Measurements from ENCODE around the gene PIP. TPM values are rescaled to one million over a fixed set of nuclear protein-coding genes. Genes with fewer than 3 reads are reported as not detected.

The PIP gene
- polyA plus RNA-seq, 1 of the 3 experiments (the other 2 are of a cell fraction) = not detected

DNA sequence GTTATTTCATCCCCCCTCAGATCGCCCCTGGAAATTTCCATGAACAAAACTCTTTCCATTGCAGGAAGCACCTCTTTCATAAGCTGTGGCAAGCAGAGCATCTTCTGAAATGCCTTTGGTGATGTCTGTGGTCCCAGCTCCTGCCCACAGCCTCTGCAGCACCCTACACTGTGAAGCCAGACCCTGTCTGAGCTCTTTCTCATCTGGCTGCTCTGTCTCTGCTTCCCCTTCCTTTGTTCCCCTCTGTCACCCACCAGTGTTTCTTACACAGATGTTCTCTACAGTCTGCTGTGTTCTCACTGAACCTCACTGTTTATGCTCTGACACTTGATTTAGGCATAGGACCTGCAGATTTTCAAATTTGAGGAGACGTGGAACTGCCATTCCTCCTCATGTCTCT lies 49.5 kb downstream of the PIP start:
- 13% methylated on average over 2 of the region's 2 CpGs for WGBS (ENCODE audit: low lambda C conversion rate)
- ChIA-PET POLR2A (no interaction called here), CTCF (no interaction called here)

DNA sequence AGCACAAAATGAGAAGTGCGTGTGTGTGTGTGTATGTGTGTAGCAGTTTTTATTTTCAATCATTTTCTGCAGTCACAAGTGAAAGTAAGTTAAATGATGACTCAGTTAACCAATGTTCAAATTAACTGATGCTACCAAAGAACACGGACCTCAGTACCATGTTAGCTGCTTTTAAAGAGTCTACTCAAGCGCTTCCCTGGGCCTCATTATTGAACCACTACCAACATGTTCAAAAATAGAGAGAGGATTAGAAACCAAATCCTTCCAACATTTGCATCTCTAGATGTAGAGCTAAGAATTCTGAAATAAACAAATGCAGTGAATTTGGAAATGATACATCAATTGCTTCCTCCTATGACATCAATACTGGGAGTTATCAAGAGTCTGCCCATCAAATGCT lies 51.1 kb downstream of the PIP start, which contains the start of gene TAS2R39:
TAS2R39 (plus strand) TSS at position 396 of the 400 bp plus-strand sequence; CDS start at position 396, 0 bp downstream.
- Histone ChIP-seq H3K27me3 (ENCODE audit: insufficient read depth) (no peaks in the 10 kb centered on the region; the same call in 1 of the 2 replicates), H3K4me2 (no peak within 1 kb of the TSS), H3K36me3 (replicated peaks in 1 of 2; ENCODE audit: control insufficient read depth in 1 of 2, insufficient read depth in 2 of 2, low read length in 1 of 2) (no peaks in the 10 kb centered on the region), H3K9me2 (no peaks in the 10 kb centered on the region), H3K79me2 (ENCODE audit: insufficient read depth) (no peaks in the 10 kb centered on the region), H4K20me1 (ENCODE audit: insufficient read depth) (no peaks in the 10 kb centered on the region), H3K9me3 (peaks cover 5% of the 10 kb centered on the region; the same call in 1 of the 2 replicates), H2AFZ (ENCODE audit: low read depth) (no peak within 1 kb of the TSS), H3K27ac (ENCODE audit: low read depth in 2 of 2, low read length in 1 of 2) (no peak within 1 kb of the TSS), H3K4me1 (ENCODE audit: control insufficient read depth in 1 of 2, insufficient read depth in 2 of 2, low read depth in 1 of 2, low read length in 1 of 2) (no peaks in the 10 kb centered on the region), H3K9ac (no peak within 1 kb of the TSS), H3F3A (replicated peaks; ENCODE audit: insufficient read depth) (no peaks in the 10 kb centered on the region), H3K4me3 (ENCODE audit: low read depth in 2 of 2, low read length in 1 of 2) (no peak within 1 kb of the TSS)
- 7% methylated on average over 3 of the region's 3 CpGs for WGBS (ENCODE audit: low lambda C conversion rate)
- CTCF ChIA-PET = interaction anchor here (1.1 to 1.2 kb wide), 2 partner anchors 32 to 180 kb away, joined by 3 read pairs; no protein-coding TSS in a partner anchor
- DNase-seq = no peak
- POLR2A ChIA-PET = no interaction called here
- TF ChIP-seq FOSL2 (IDR thresholded peaks at IDR 0.05; ENCODE audit: borderline replicate concordance, low read depth) (no peak), MXI1 (IDR thresholded peaks at IDR 0.05; ENCODE audit: low read depth, low read length) (no peak), GABPA (IDR thresholded peaks at IDR 0.05; ENCODE audit: low read depth) (no peak), GATA2 (CRISPR knock-in tag; IDR thresholded peaks at IDR 0.05) (no peak), MEF2A (IDR thresholded peaks at IDR 0.05; ENCODE audit: borderline replicate concordance, low read depth) (no peak), SMC3 (IDR thresholded peaks at IDR 0.05; ENCODE audit: low read depth, low read length) (no peak), FOXM1 (IDR thresholded peaks at IDR 0.05; ENCODE audit: low read depth) (no peak)
- TF ChIP-seq, protein P1, sequence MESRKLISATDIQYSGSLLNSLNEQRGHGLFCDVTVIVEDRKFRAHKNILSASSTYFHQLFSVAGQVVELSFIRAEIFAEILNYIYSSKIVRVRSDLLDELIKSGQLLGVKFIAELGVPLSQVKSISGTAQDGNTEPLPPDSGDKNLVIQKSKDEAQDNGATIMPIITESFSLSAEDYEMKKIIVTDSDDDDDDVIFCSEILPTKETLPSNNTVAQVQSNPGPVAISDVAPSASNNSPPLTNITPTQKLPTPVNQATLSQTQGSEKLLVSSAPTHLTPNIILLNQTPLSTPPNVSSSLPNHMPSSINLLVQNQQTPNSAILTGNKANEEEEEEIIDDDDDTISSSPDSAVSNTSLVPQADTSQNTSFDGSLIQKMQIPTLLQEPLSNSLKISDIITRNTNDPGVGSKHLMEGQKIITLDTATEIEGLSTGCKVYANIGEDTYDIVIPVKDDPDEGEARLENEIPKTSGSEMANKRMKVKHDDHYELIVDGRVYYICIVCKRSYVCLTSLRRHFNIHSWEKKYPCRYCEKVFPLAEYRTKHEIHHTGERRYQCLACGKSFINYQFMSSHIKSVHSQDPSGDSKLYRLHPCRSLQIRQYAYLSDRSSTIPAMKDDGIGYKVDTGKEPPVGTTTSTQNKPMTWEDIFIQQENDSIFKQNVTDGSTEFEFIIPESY (IDR thresholded peaks at IDR 0.05; ENCODE audit: borderline replicate concordance, low read depth) = no peak
- TF ChIP-seq, protein P2, sequence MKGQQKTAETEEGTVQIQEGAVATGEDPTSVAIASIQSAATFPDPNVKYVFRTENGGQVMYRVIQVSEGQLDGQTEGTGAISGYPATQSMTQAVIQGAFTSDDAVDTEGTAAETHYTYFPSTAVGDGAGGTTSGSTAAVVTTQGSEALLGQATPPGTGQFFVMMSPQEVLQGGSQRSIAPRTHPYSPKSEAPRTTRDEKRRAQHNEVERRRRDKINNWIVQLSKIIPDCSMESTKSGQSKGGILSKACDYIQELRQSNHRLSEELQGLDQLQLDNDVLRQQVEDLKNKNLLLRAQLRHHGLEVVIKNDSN (IDR thresholded peaks at IDR 0.05; ENCODE audit: borderline replicate concordance, low read depth) = no peak
- TF ChIP-seq, protein P3, sequence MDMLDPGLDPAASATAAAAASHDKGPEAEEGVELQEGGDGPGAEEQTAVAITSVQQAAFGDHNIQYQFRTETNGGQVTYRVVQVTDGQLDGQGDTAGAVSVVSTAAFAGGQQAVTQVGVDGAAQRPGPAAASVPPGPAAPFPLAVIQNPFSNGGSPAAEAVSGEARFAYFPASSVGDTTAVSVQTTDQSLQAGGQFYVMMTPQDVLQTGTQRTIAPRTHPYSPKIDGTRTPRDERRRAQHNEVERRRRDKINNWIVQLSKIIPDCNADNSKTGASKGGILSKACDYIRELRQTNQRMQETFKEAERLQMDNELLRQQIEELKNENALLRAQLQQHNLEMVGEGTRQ (IDR thresholded peaks at IDR 0.05; ENCODE audit: borderline replicate concordance, low read depth, low read length) = no peak

More for the DNA sequence above, 49.5 kb downstream of the PIP start:
- no peak overlapping the region for H2AFZ ChIP-seq (ENCODE audit: low read depth)
- peaks cover 8% of the 10 kb centered on the region for H3K9me3 ChIP-seq
- H3K36me3 ChIP-seq (replicated peaks in 1 of 2; ENCODE audit: control insufficient read depth in 1 of 2, insufficient read depth in 2 of 2, low read length in 1 of 2) = no peaks in the 10 kb centered on the region
- H3K27ac ChIP-seq (ENCODE audit: low read depth in 2 of 2, low read length in 1 of 2) = no peak overlapping the region
- no peak overlapping the region for H3K4me3 ChIP-seq (ENCODE audit: low read depth in 2 of 2, low read length in 1 of 2)
- no peaks in the 10 kb centered on the region; the same call in 1 of the 2 replicates for H3K27me3 ChIP-seq (ENCODE audit: insufficient read depth)
- DNase-seq = no peak
- TF ChIP-seq NRF1 (IDR thresholded peaks at IDR 0.05; ENCODE audit: low read depth, low read length) (no peak), TEAD4 (IDR thresholded peaks at IDR 0.05; ENCODE audit: borderline replicate concordance, insufficient read depth) (no peak), TCF12 (IDR thresholded peaks at IDR 0.05) (no peak), POLR2AphosphoS5 (IDR thresholded peaks at IDR 0.05; ENCODE audit: low read depth, low read length) (no peak), RFX5 (IDR thresholded peaks at IDR 0.05; ENCODE audit: low read length) (no peak), YY1 (IDR thresholded peaks at IDR 0.05; ENCODE audit: low read depth) (no peak), JUND (IDR thresholded peaks at IDR 0.05) (no peak), GATA2 (CRISPR knock-in tag; IDR thresholded peaks at IDR 0.05) (no peak), EP300 (IDR thresholded peaks at IDR 0.05; ENCODE audit: borderline replicate concordance in 1 of 2, low read depth in 1 of 2, low read length in 1 of 2) (no peak), EZH2phosphoT487 (IDR thresholded peaks at IDR 0.05; ENCODE audit: borderline replicate concordance, low read depth) (no peak), RCOR1 (IDR thresholded peaks at IDR 0.05; ENCODE audit: low read length) (no peak), MXI1 (IDR thresholded peaks at IDR 0.05; ENCODE audit: low read depth, low read length) (no peak), SIN3A (IDR thresholded peaks at IDR 0.05; ENCODE audit: borderline replicate concordance, low read depth, low read length) (no peak), GABPA (IDR thresholded peaks at IDR 0.05; ENCODE audit: low read depth) (no peak), FOXJ3 (CRISPR knock-in tag; IDR thresholded peaks at IDR 0.05) (no peak)
- TF ChIP-seq, protein P4, sequence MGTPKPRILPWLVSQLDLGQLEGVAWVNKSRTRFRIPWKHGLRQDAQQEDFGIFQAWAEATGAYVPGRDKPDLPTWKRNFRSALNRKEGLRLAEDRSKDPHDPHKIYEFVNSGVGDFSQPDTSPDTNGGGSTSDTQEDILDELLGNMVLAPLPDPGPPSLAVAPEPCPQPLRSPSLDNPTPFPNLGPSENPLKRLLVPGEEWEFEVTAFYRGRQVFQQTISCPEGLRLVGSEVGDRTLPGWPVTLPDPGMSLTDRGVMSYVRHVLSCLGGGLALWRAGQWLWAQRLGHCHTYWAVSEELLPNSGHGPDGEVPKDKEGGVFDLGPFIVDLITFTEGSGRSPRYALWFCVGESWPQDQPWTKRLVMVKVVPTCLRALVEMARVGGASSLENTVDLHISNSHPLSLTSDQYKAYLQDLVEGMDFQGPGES (IDR thresholded peaks at IDR 0.05; ENCODE audit: low read depth, low read length) = no peak
- TF ChIP-seq, protein P5, sequence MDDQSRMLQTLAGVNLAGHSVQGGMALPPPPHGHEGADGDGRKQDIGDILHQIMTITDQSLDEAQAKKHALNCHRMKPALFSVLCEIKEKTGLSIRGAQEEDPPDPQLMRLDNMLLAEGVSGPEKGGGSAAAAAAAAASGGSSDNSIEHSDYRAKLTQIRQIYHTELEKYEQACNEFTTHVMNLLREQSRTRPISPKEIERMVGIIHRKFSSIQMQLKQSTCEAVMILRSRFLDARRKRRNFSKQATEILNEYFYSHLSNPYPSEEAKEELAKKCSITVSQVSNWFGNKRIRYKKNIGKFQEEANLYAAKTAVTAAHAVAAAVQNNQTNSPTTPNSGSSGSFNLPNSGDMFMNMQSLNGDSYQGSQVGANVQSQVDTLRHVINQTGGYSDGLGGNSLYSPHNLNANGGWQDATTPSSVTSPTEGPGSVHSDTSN (IDR thresholded peaks at IDR 0.05) = no peak
- H3K79me2 ChIP-seq (ENCODE audit: insufficient read depth) = no peaks in the 10 kb centered on the region
- no peaks in the 10 kb centered on the region for H4K20me1 ChIP-seq (ENCODE audit: insufficient read depth)
- H3K9ac ChIP-seq = no peak overlapping the region
- H3K4me1 ChIP-seq (ENCODE audit: control insufficient read depth in 1 of 2, insufficient read depth in 2 of 2, low read depth in 1 of 2, low read length in 1 of 2) = no peaks in the 10 kb centered on the region
- H3K4me2 ChIP-seq = no peak overlapping the region
- no peaks in the 10 kb centered on the region for H3K9me2 ChIP-seq
- no peaks in the 10 kb centered on the region for H3F3A ChIP-seq (replicated peaks; ENCODE audit: insufficient read depth)
